Activated CD8-positive, alpha-beta memory T cell treated with anti-CD3 and anti-CD28 coated beads, Interleukin-2, amount 50 U/mL, for 4 hours (primary cell): ENCODE results near the gene CENATAC.
"Not testable (repeated sequence)": the region's sequence is repeated elsewhere in the genome, so short reads cannot be mapped to it uniquely, and the experiment has no call there.

ENCODE experiments used
- DNase-seq: peaks from one replicate; pipeline ENCODE4 v3.0.0-alpha.2; 2020

CENATAC gene

GRCh38 chr11:119057000-119057769 lies 59.2 kb downstream of the CENATAC start, which contains the start of gene HYOU1:
HYOU1 (minus strand) TSS chr11:119057205; CDS start chr11:119056160, 1,045 bp downstream.
- peak; percentile 99 for DNase-seq

GRCh38 chr11:119059128-119059527 lies 61.2 kb downstream of the CENATAC start:
- DNase-seq = not testable (repeated sequence)

GRCh38 chr11:119061256-119061655 lies 63.3 kb downstream of the CENATAC start:
- no peak for DNase-seq

GRCh38 chr11:119062779-119063178 lies 64.8 kb downstream of the CENATAC start:
- DNase-seq = no peak

DNA sequence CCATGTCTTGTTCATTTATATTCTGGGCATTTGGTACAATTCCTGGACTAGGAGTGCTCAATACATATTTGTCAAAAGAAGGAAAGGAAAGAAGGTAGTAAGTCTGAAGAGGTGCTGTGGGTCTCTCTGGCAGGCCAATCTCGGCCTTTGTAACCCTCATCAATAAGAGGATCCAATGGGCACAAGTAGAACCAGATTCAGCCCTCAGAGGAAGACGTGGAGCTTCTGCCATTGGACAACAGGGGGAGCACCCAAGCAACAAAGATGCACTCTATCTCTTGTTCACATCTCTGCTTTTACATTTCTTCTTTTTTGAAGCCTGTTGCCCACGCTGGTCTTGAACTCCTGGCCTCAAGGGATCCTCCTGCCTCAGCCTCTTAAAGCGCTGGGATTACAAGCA lies 67.4 kb downstream of the CENATAC start:
- DNase-seq = peak; percentile 34
